KOPT-K1 (cell line): Measurements from ENCODE around the gene RGCC.

ENCODE experiments used
- H3K27ac ChIP-seq: fragments of 200-600 bp; sonication (generic); 2 replicates; pipeline ENCODE4 v1.5.1; 2016; ENCODE audit warnings: antibody characterized with exemption, mild to moderate bottlenecking, low read depth, low read length; ENCODE audit not compliant: poor library complexity, severe bottlenecking
- H3K36me3 ChIP-seq: fragments of 200-600 bp; sonication (generic); 2 replicates; pipeline ENCODE4 v1.5.1; 2017; ENCODE audit warnings: antibody characterized with exemption, mild to moderate bottlenecking, low read length, moderate library complexity; ENCODE audit not compliant: insufficient read depth
- H3K9me3 ChIP-seq: fragments of 200-600 bp; sonication (generic); 2 replicates; pipeline ENCODE4 v1.5.1; 2017; ENCODE audit warnings: antibody characterized with exemption, low read length, mild to moderate bottlenecking; ENCODE audit not compliant: insufficient read depth, poor library complexity, severe bottlenecking

RGCC gene

GRCh38 chr13:41511827-41512226, 54.5 kb downstream of the RGCC start:
- Histone ChIP-seq H3K9me3 (no peaks in the 10 kb centered on the region), H3K27ac (no peak overlapping the region)

DNA sequence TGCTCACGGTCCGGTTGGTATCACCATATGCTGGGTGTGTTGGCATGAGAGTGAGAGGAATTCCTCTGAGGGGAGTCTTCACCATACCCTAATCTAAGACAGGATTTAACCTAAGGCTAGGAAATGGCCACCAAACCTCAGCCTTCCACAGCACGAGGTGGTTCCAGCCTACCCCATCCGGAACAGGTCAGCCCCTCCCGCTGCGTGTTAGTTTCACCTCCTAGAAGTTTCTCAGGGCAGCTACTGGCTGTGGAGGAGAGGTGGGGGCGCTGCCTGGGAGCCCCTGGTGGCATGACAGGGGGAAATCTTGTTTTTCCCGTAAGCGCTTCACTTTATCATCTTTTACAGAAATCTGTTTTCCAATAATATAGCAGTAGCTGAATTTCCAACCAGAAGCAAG, 55.1 kb downstream of the RGCC start:
- no peak overlapping the region for H3K27ac ChIP-seq
- no peaks in the 10 kb centered on the region for H3K9me3 ChIP-seq
- no peaks in the 10 kb centered on the region for H3K36me3 ChIP-seq

More at GRCh38 chr13:41511827-41512226, 54.5 kb downstream of the RGCC start:
- H3K36me3 ChIP-seq, result no peaks in the 10 kb centered on the region

- no peaks in the 10 kb centered on the region for H3K36me3 ChIP-seq
- H3K9me3 ChIP-seq, result no peaks in the 10 kb centered on the region
- H3K27ac ChIP-seq, result no peak overlapping the region
These were observed 56.2 kb downstream of the RGCC start for GRCh38 chr13:41513600-41513999.

DNA sequence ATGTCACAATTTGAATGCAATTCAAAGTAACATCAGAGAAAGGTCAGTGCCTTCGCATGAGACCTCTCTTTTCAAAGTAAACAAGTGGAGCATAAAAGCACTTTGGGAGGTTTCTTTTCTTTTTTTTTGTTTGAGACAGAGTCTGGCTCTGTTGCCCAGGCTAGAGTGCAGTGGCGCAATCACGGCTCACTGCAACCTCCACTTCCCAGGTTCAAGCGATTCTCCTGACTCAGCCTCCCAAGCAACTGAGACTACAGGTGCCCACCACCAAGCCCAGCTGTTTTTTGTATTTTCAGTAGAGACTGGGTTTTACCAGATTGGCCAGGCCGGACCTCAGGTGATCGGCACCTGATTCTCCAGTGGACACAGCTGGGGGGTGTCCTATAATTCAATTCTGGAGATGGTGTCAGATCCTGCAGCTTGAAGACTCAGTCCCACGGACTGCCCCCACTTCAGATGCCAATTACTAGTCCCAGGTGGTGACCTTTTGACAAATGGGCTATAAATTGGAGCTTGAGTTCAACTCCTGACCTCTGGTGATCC, 57.6 kb downstream of the RGCC start:
- Histone ChIP-seq H3K36me3 (no peaks in the 10 kb centered on the region), H3K9me3 (no peaks in the 10 kb centered on the region), H3K27ac (no peak overlapping the region)

GRCh38 chr13:41515491-41516139, 58.3 kb downstream of the RGCC start:
- H3K36me3 ChIP-seq, result no peaks in the 10 kb centered on the region
- no peak overlapping the region for H3K27ac ChIP-seq
- no peaks in the 10 kb centered on the region for H3K9me3 ChIP-seq

- Histone ChIP-seq H3K9me3 (no peaks in the 10 kb centered on the region), H3K36me3 (no peaks in the 10 kb centered on the region), H3K27ac (no peak overlapping the region)
These were observed 58.8 kb downstream of the RGCC start for GRCh38 chr13:41516166-41516565.

DNA sequence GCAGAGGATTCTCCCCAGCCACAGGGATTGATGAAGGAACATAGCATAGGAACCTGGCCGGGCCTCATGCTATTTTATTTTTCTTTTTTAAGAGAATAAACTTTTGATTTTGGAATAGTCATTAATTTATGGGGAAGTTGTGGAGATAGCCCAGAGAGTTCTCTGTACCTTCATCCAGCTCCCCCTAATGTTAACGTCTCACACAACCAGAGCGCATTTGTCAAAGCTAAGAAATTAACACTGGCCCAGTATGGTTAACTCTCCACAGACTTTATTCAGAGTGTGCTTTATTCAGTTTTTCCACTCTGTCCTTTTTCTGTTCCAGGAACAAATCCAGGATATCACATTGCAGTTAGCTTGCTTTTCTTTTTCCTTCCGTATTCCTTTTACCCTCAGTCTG, 59.4 kb downstream of the RGCC start:
- Histone ChIP-seq H3K27ac (no peak overlapping the region), H3K36me3 (no peaks in the 10 kb centered on the region), H3K9me3 (no peaks in the 10 kb centered on the region)

- no peak overlapping the region for H3K27ac ChIP-seq
- no peaks in the 10 kb centered on the region for H3K9me3 ChIP-seq
- no peaks in the 10 kb centered on the region for H3K36me3 ChIP-seq
These were observed 62.8 kb downstream of the RGCC start for GRCh38 chr13:41520016-41520659.
